Vagina (tissue), 2 donors: ENCODE measurements around the gene TAF1. TPM values are rescaled to one million over a fixed set of nuclear protein-coding genes. Genes with fewer than 3 reads are reported as not detected.
"Not testable (repeated sequence)": the region's sequence is repeated elsewhere in the genome, so short reads cannot be mapped to it uniquely, and the experiment has no call there.

ENCODE experiments used
- DNase-seq, 2 donors: peaks; one replicate each; pipeline ENCODE4 v3.0.0-alpha.2; 2017; ENCODE audit errors: extremely low spot score in 2 of 2
- H3K27ac ChIP-seq: fragments of 200-600 bp; sonication (generic); one replicate; pipeline ENCODE4 v1.5.1; 2019
- H3K27me3 ChIP-seq: fragments of 200-600 bp; sonication (generic); one replicate; pipeline ENCODE4 v1.5.1; 2019
- H3K36me3 ChIP-seq, 2 donors: fragments of 200-600 bp; sonication (generic); one replicate each; pipeline ENCODE4 v1.5.1; 2017 to 2019
- H3K4me1 ChIP-seq: fragments of 200-600 bp; sonication (generic); one replicate; pipeline ENCODE4 v1.5.1; 2019
- H3K4me3 ChIP-seq, 2 donors: fragments of 200-600 bp; sonication (generic); 1 replicate in 1 of 2; 2 replicates in 1 of 2; pipeline ENCODE4 v1.5.1; 2016 to 2019
- H3K9me3 ChIP-seq: fragments of 200-600 bp; sonication (generic); one replicate; pipeline ENCODE4 v1.5.1; 2019
- POLR2A ChIP-seq, 2 donors: fragments of 450-650 bp; IDR thresholded peaks; one replicate each; pipeline ENCODE4 v1.6.1; 2017; ENCODE audit warnings: antibody characterized with exemption in 2 of 2, mild to moderate bottlenecking in 2 of 2, moderate library complexity in 2 of 2
- POLR2AphosphoS5 ChIP-seq, 2 donors: sonication (generic); formaldehyde crosslinking; IDR thresholded peaks; one replicate each; pipeline ENCODE4 v1.9.0; 2017; ENCODE audit warnings: antibody characterized with exemption in 2 of 2, mild to moderate bottlenecking in 2 of 2, low read depth in 1 of 2; ENCODE audit not compliant: insufficient read depth in 1 of 2
- intact Hi-C: fragments of 100-400 bp; cut with DNase I; formaldehyde crosslinking; loops from one replicate; pipeline ENCODE4 v1.15.1; 2023
- total RNA-seq: library from RNA; depleted of rRNA; stranded (reverse); fragments of >200 nt; gene quantifications from one replicate; pipeline ENCODE4 v1.2.3, GENCODE V29; 2016
- TF ChIP-seq, protein P1 (sequence below), 3 experiments: fragments of 450-650 bp in 2 of 3; fragments of 200-600 bp in 1 of 3; sonication (generic) in 1 of 3; IDR thresholded peaks; one replicate each; pipeline ENCODE4 v1.5.1; 2017 to 2019; ENCODE audit warnings: antibody characterized with exemption in 3 of 3, mild to moderate bottlenecking in 2 of 3, moderate library complexity in 2 of 3

Gene TAF1
- total RNA-seq, 1 donor from 2014 or later = 49.8 TPM

DNA sequence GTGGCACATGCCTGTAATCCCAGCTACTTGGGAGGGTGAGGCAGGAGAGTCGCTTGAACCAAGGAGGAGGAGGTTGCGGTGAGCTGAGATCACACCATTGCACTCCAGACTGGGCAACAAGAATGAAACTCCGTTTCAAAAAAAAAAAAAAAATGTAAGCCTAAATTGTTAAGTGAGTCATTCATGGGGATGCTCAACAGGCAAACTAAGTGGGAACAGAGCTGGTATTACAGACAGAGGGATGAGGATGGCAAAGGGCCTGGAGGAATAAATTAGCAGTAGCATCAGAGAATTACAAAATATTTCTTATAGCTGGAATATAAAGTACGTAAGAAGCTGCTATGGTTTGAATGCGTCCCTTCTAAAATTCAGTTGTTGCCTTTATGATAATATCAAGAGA, 123.4 kb downstream of the TAF1 start:
- Histone ChIP-seq H3K9me3 (no peaks in the 10 kb centered on the region), H3K36me3 (no peaks in the 10 kb centered on the region), H3K27ac (no peak overlapping the region), H3K27me3 (no peaks in the 10 kb centered on the region), H3K4me3 (no peak overlapping the region), H3K4me1 (no peaks in the 10 kb centered on the region)
- intact Hi-C loops = no loop called here
- TF ChIP-seq POLR2A (IDR thresholded peaks at IDR 0.05) (no peak), POLR2AphosphoS5 (IDR thresholded peaks at IDR 0.05; ENCODE audit: insufficient read depth in 1 of 2, low read depth in 1 of 2) (no peak)
- TF ChIP-seq, protein P1, sequence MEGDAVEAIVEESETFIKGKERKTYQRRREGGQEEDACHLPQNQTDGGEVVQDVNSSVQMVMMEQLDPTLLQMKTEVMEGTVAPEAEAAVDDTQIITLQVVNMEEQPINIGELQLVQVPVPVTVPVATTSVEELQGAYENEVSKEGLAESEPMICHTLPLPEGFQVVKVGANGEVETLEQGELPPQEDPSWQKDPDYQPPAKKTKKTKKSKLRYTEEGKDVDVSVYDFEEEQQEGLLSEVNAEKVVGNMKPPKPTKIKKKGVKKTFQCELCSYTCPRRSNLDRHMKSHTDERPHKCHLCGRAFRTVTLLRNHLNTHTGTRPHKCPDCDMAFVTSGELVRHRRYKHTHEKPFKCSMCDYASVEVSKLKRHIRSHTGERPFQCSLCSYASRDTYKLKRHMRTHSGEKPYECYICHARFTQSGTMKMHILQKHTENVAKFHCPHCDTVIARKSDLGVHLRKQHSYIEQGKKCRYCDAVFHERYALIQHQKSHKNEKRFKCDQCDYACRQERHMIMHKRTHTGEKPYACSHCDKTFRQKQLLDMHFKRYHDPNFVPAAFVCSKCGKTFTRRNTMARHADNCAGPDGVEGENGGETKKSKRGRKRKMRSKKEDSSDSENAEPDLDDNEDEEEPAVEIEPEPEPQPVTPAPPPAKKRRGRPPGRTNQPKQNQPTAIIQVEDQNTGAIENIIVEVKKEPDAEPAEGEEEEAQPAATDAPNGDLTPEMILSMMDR (IDR thresholded peaks at IDR 0.05) = no peak
- DNase-seq = no peak

DNA sequence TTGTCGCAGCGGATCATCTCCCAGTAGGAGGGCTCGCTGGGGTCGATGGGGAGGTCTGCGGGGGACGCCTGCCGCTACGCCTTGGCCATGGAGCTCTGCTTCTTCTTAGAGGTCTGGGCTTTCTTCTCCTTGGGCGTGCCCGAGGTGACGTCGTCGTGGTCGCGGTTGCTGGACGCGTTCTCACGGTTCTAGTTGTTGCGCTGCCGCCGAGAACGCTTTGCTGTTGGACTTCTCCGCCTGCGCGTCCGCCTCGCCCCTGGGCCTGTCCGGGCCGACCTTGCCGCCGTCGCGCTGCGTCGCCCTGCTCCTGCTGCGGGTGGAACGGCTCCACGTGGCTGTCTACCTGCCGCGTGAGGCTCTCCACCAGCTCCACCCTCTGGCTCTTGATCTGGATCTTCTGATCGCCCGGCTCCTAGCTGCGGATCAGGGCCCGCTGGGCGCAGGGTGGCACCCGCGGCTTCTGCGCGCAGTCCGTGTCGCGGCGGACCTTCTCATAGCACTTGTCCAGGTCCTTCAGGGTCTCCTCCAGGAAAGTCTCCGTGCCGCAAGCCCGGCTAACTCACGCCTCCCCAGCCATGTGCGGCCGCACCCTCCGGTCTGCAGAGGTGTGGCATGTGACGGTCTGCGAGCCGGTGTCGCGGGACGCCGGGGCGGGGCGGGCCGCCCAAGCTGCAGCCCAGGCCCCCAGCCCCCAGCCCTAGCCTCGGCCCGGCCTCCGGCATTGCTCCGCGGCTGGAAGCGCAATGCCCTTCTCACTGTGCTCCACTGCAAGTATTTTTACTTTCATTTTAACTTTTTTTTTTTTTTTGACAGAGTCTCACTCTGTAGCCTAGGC, 126.3 kb downstream of the TAF1 start:
- H3K9me3 ChIP-seq = no peaks in the 10 kb centered on the region
- no peaks in the 10 kb centered on the region for H3K27me3 ChIP-seq
- TF ChIP-seq, protein P1 (IDR thresholded peaks at IDR 0.05) = no peak
- TF ChIP-seq POLR2A (IDR thresholded peaks at IDR 0.05) = no peak
- no peak for TF ChIP-seq POLR2AphosphoS5 (IDR thresholded peaks at IDR 0.05; ENCODE audit: insufficient read depth in 1 of 2, low read depth in 1 of 2)
- no peaks in the 10 kb centered on the region for H3K4me1 ChIP-seq
- H3K4me3 ChIP-seq = peak overlapping the region; percentile 47 to 57
- no peaks in the 10 kb centered on the region for H3K36me3 ChIP-seq
- peak overlapping the region; percentile 4 for H3K27ac ChIP-seq
- DNase-seq = no peak
- intact Hi-C loops = no loop called here

DNA sequence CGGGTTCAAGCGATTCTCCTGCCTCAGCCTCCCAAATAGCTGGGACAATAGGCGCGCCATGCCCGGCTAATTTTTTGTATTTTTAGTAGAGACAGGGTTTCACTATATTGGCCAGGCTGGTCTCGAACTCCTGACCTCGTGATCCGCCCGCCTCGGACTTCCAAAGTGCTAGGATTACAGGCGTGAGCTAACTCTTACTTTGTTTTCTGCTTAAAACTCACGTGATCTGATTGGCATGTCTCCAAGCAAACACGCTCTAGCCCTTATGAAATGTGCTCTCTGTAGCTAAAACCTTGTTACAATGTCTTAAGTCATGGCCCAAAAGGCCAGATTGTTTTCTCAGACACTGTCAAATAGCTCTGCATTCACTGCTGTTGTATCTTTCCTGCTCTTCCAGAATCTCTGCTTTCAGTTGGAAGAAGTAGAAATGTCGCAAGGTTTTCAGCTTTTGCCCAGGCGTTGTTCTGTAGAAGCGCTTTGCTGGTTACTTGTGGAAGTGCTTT, 127.0 kb downstream of the TAF1 start:
- intact Hi-C loops = no loop called here
- TF ChIP-seq POLR2A (IDR thresholded peaks at IDR 0.05) = no peak
- TF ChIP-seq POLR2AphosphoS5 (IDR thresholded peaks at IDR 0.05; ENCODE audit: insufficient read depth in 1 of 2, low read depth in 1 of 2) = no peak
- TF ChIP-seq, protein P1 (IDR thresholded peaks at IDR 0.05) = no peak
- H3K27me3 ChIP-seq = no peaks in the 10 kb centered on the region
- DNase-seq = no peak
- peak overlapping the region; percentile 47 to 57 for H3K4me3 ChIP-seq
- H3K4me1 ChIP-seq = no peaks in the 10 kb centered on the region
- H3K27ac ChIP-seq = peak overlapping the region; percentile 7
- H3K36me3 ChIP-seq = no peaks in the 10 kb centered on the region
- H3K9me3 ChIP-seq = no peaks in the 10 kb centered on the region

DNA sequence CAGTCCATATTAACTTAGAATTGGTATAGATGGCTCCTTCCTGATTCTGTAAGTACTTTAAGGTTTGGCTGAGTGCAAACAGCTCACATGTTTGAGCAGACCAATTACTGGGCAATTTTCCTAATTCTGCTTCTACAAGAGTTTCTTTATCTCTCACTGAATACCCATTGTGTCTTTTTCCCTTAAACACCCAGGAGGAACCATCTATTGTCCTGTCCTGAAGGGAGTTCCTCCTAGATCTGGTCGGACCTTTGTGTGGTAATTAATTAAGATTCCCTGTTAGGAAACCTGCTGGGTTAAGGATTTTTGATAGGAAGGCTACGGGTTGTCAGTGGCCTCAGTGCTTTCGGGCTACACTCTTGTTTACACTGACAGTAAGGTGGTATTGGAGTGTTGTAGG, 129.8 kb downstream of the TAF1 start:
- H3K9me3 ChIP-seq, H3K36me3 ChIP-seq, H3K27ac ChIP-seq, H3K4me1 ChIP-seq, intact Hi-C loops, H3K27me3 ChIP-seq, H3K4me3 ChIP-seq, DNase-seq: not testable (repeated sequence)

DNA sequence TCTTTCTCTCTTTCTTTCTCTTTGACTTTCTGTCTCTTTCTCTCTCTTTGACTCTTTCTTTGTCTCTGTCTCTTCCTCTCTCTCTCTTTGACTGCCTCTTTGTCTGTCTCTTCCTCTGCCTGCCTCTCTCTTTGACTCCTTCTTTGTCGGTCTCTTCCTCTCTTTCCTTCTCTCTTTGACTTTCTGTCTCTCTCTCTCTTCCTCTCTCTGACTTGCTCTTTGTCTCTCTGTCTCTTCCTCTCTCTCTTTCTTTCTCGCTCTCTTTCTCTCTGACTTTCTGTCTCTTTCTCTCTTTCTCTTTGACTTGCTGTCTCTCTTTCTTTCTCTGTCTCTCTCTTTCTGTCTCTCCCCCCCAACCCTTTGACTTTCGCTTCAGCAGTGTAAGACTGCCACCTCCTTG, 130.3 kb downstream of the TAF1 start:
- TF ChIP-seq POLR2AphosphoS5 (IDR thresholded peaks at IDR 0.05; ENCODE audit: insufficient read depth in 1 of 2, low read depth in 1 of 2) (no peak), POLR2A (IDR thresholded peaks at IDR 0.05) (no peak)
- TF ChIP-seq, protein P1 (IDR thresholded peaks at IDR 0.05) = no peak
- Histone ChIP-seq H3K27ac (no peak overlapping the region), H3K4me1 (no peaks in the 10 kb centered on the region), H3K4me3 (no peak overlapping the region), H3K27me3 (no peaks in the 10 kb centered on the region), H3K36me3 (no peaks in the 10 kb centered on the region), H3K9me3 (no peaks in the 10 kb centered on the region)
- no peak for DNase-seq
- intact Hi-C loops = no loop called here

DNA sequence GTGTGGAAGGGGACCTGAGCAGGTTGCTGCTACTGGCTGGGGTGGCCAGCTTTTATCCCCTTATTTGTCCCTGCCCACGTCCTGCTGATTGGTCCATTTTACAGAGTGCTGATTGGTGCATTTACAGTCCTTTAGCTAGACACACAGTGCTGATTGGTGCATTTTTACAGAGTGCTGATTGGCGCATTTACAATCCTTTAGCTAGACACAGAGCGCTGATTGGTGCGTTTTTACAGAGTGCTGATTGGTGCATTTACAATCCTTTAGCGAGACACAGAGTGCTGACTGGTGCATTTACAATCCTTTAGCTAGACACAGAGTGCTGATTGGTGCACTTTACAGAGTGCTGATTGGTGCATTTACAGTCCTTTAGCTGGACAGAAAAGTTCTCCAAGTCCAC, 135.9 kb downstream of the TAF1 start:
- DNase-seq, intact Hi-C loops, H3K27ac ChIP-seq, H3K27me3 ChIP-seq, H3K4me3 ChIP-seq, H3K9me3 ChIP-seq, H3K4me1 ChIP-seq, H3K36me3 ChIP-seq: not testable (repeated sequence)
